Nephron progenitor cell (in vitro differentiated cells): ENCODE results near the gene GFPT2.

Experiments
- DNase-seq: peaks from one replicate; pipeline ENCODE4 v3.0.0; 2021
- H3K27ac Mint-ChIP-seq: 2 replicates; pipeline ENCODE4 v1.8.0; 2021; ENCODE audit warnings: mild to moderate bottlenecking, moderate library complexity, mixed read lengths
- H3K27me3 Mint-ChIP-seq: 2 replicates; pipeline ENCODE4 v1.8.0; 2021; ENCODE audit warnings: mild to moderate bottlenecking, low read depth, mixed read lengths; ENCODE audit not compliant: poor library complexity
- H3K36me3 Mint-ChIP-seq: 2 replicates; pipeline ENCODE4 v1.8.0; 2021; ENCODE audit warnings: low read depth, mixed read lengths
- H3K4me1 Mint-ChIP-seq: 2 replicates; pipeline ENCODE4 v1.8.0; 2021; ENCODE audit warnings: mixed read lengths
- H3K4me3 Mint-ChIP-seq: 2 replicates; pipeline ENCODE4 v1.8.0; 2021; ENCODE audit warnings: mild to moderate bottlenecking, moderate library complexity, mixed read lengths
- H3K9me3 Mint-ChIP-seq: 2 replicates; pipeline ENCODE4 v1.8.0; 2021; ENCODE audit warnings: mild to moderate bottlenecking, moderate library complexity, mixed read lengths
- CTCF ChIP-seq: fragments of 200-600 bp; sonication (generic); IDR thresholded peaks from 2 replicates; pipeline ENCODE4 v1.5.0; 2021; ENCODE audit warnings: antibody characterized with exemption

GFPT2 gene

GRCh38 chr5:180336234-180337020, 16.7 kb downstream of the GFPT2 start:
- Mint-ChIP-seq H3K9me3 (peaks cover 6% of the 10 kb centered on the region), H3K27ac (no peak overlapping the region), H3K4me1 (peaks cover 9% of the 10 kb centered on the region), H3K27me3 (no peaks in the 10 kb centered on the region), H3K4me3 (no peak overlapping the region), H3K36me3 (peaks cover 61% of the 10 kb centered on the region)
- TF ChIP-seq CTCF: no peak
- no peak for DNase-seq

GRCh38 chr5:180335614-180336233, 17.4 kb downstream of the GFPT2 start:
- Mint-ChIP-seq H3K4me1 (peaks cover 11% of the 10 kb centered on the region), H3K27me3 (no peaks in the 10 kb centered on the region), H3K27ac (no peak overlapping the region), H3K9me3 (peaks cover 6% of the 10 kb centered on the region), H3K36me3 (peaks cover 68% of the 10 kb centered on the region), H3K4me3 (no peak overlapping the region)
- no peak for TF ChIP-seq CTCF
- DNase-seq: no peak

- Mint-ChIP-seq H3K4me1 (peaks cover 11% of the 10 kb centered on the region), H3K27ac (no peak overlapping the region), H3K27me3 (no peaks in the 10 kb centered on the region), H3K36me3 (peaks cover 75% of the 10 kb centered on the region), H3K9me3 (peaks cover 6% of the 10 kb centered on the region), H3K4me3 (no peak overlapping the region)
- TF ChIP-seq CTCF: no peak
- no peak for DNase-seq
These were observed 18.2 kb downstream of the GFPT2 start for GRCh38 chr5:180334751-180335613.

GRCh38 chr5:180334176-180334575, 19.0 kb downstream of the GFPT2 start:
- Mint-ChIP-seq H3K4me3 (no peak overlapping the region), H3K4me1 (peaks cover 5% of the 10 kb centered on the region), H3K36me3 (peaks cover 76% of the 10 kb centered on the region), H3K27ac (no peak overlapping the region), H3K9me3 (peaks cover 6% of the 10 kb centered on the region), H3K27me3 (no peaks in the 10 kb centered on the region)
- DNase-seq: no peak
- no peak for TF ChIP-seq CTCF

- peaks cover 6% of the 10 kb centered on the region for H3K9me3 Mint-ChIP-seq
- no peak for DNase-seq
- H3K36me3 Mint-ChIP-seq: peaks cover 81% of the 10 kb centered on the region
- TF ChIP-seq CTCF: no peak
- peaks cover 5% of the 10 kb centered on the region for H3K4me1 Mint-ChIP-seq
- H3K27ac Mint-ChIP-seq: no peak overlapping the region
- H3K4me3 Mint-ChIP-seq: no peak overlapping the region
- no peaks in the 10 kb centered on the region for H3K27me3 Mint-ChIP-seq
These were observed 19.5 kb downstream of the GFPT2 start for GRCh38 chr5:180333661-180334060.
